K562 (cell line): ENCODE data around the gene PA2G4.

Source experiments
- COPS2 ChIP-seq: fragments of 450-650 bp; conservative IDR thresholded peaks from 2 replicates; pipeline ENCODE4 v1.6.1; 2016; ENCODE audit warnings: mild to moderate bottlenecking, moderate library complexity
- FOXJ3 ChIP-seq: sonication (generic); formaldehyde crosslinking; IDR thresholded peaks from 2 replicates; pipeline ENCODE4 v1.4.0; 2020; ENCODE audit warnings: mild to moderate bottlenecking, missing genetic modification reagents
- GABPA ChIP-seq: fragments of 200-800 bp; sonication (Bioruptor generic); conservative IDR thresholded peaks from 2 replicates; pipeline ENCODE4 v1.6.1; 2016; ENCODE audit warnings: low read depth, missing genetic modification characterization, missing compliant biosample characterization
- POLR3A ChIP-seq: IDR thresholded peaks from 2 replicates; pipeline ENCODE4 v1.6.1; 2011; ENCODE audit warnings: borderline replicate concordance, mild to moderate bottlenecking, moderate library complexity; ENCODE audit not compliant: insufficient read length, insufficient read depth; ENCODE audit errors: extremely low read depth
- POU5F1 ChIP-seq: fragments of 150-350 bp; IDR thresholded peaks from 2 replicates; pipeline ENCODE4 v1.6.1; 2014; ENCODE audit warnings: borderline replicate concordance, low read length, low read depth, mild to moderate bottlenecking; ENCODE audit not compliant: partially characterized antibody
- PYGO2 ChIP-seq: fragments of 450-650 bp; IDR thresholded peaks from 2 replicates; pipeline ENCODE4 v1.6.1; 2016; ENCODE audit warnings: mild to moderate bottlenecking, missing genetic modification characterization, moderate library complexity, missing compliant biosample characterization
- XRCC4 ChIP-seq: IDR thresholded peaks from one replicate; pipeline ENCODE4 v1.6.1; 2011; ENCODE audit not compliant: insufficient read depth, insufficient read length; ENCODE audit errors: extremely low read depth
- ZC3H4 ChIP-seq: sonication (generic); formaldehyde crosslinking; IDR thresholded peaks from 2 replicates; pipeline ENCODE4 v1.9.0; 2021; ENCODE audit warnings: missing genetic modification reagents, borderline replicate concordance
- ZNF274 ChIP-seq: IDR thresholded peaks from 2 replicates; pipeline ENCODE4 v1.6.1; 2011; ENCODE audit warnings: low read depth, mild to moderate bottlenecking, low read length, moderate library complexity, borderline replicate concordance
- TF ChIP-seq, protein P1 (sequence below), 3 experiments: IDR thresholded peaks in 2 of 3; conservative IDR thresholded peaks in 1 of 3; 2 replicates each; pipeline ENCODE4 v1.5.1; 2011 to 2012; ENCODE audit warnings: low read length in 3 of 3, mild to moderate bottlenecking in 3 of 3, control low read depth in 2 of 3, improper control_type of control experiment in 1 of 3, inconsistent platforms in 1 of 3, low read depth in 1 of 3, mixed read lengths in 1 of 3, moderate library complexity in 1 of 3; ENCODE audit not compliant: insufficient read depth in 2 of 3

DNA sequence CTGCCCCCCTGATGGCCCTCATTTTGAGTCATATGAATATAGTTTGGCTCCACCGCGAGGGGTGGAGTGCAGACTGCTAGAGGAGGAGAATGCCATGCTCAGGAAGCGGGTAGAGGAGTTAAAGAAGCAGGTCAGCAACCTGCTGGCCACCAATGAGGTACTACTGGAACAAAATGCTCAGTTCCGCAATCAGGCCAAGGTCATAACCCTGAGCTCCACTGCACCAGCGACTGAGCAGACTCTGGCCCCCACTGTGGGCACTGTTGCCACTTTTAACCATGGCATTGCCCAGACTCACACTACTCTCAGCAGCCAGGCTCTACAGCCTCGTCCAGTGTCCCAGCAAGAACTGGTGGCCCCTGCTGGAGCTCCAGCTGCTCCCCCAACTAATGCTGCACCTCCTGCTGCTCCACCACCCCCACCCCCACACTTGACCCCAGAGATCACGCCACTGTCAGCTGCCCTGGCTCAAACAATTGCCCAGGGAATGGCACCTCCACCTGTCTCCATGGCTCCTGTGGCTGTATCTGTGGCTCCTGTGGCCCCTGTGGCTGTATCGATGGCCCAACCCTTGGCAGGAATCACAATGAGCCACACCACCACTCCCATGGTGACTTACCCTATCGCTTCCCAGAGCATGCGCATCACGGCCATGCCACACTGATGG, 17.0 kb downstream of the PA2G4 start:
- no peak for TF ChIP-seq FOXJ3 (CRISPR knock-in tag)
- no peak for TF ChIP-seq COPS2
- TF ChIP-seq GABPA (tag) = no peak
- no peak for TF ChIP-seq POLR3A
- no peak for TF ChIP-seq POU5F1
- TF ChIP-seq ZNF274 = no peak
- TF ChIP-seq PYGO2 = no peak
- no peak for TF ChIP-seq XRCC4
- TF ChIP-seq ZC3H4 (CRISPR knock-in tag) = no peak
- TF ChIP-seq, protein P1, sequence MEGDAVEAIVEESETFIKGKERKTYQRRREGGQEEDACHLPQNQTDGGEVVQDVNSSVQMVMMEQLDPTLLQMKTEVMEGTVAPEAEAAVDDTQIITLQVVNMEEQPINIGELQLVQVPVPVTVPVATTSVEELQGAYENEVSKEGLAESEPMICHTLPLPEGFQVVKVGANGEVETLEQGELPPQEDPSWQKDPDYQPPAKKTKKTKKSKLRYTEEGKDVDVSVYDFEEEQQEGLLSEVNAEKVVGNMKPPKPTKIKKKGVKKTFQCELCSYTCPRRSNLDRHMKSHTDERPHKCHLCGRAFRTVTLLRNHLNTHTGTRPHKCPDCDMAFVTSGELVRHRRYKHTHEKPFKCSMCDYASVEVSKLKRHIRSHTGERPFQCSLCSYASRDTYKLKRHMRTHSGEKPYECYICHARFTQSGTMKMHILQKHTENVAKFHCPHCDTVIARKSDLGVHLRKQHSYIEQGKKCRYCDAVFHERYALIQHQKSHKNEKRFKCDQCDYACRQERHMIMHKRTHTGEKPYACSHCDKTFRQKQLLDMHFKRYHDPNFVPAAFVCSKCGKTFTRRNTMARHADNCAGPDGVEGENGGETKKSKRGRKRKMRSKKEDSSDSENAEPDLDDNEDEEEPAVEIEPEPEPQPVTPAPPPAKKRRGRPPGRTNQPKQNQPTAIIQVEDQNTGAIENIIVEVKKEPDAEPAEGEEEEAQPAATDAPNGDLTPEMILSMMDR (IDR thresholded peaks at IDR 0.05 in 2 of 3, conservative IDR thresholded peaks at IDR 0.05 in 1 of 3; ENCODE audit: insufficient read depth in 2 of 3, low read depth in 1 of 3, low read length in 3 of 3) = no peak
